Medulla oblongata (tissue), 1 donor: Measurements from ENCODE around the gene IGIP.

Experiments
- DNase-seq: peaks from one replicate; pipeline ENCODE4 v3.0.0-alpha.2; 2015; ENCODE audit errors: extremely low spot score

The IGIP gene

GRCh38 chr5:140111011-140111858 is 14.5 kb upstream of the IGIP start:
- no peak for DNase-seq

GRCh38 chr5:140111859-140112551 is 13.7 kb upstream of the IGIP start:
- no peak for DNase-seq

GRCh38 chr5:140112685-140113179 is 13.0 kb upstream of the IGIP start:
- no peak for DNase-seq

- DNase-seq = no peak
These were observed 12.5 kb upstream of the IGIP start for GRCh38 chr5:140113180-140113698.

- DNase-seq = peak; percentile 90
These were observed 12.0 kb upstream of the IGIP start, which contains the start of gene PURA for GRCh38 chr5:140113699-140114263. TSS of gene PURA (plus strand) at chr5:140114109. CDS start at chr5:140114182, 73 bp downstream.

- peak; percentile 42 for DNase-seq
These were observed 11.2 kb upstream of the IGIP start for GRCh38 chr5:140114341-140115185.

- DNase-seq = no peak
These were observed 10.6 kb upstream of the IGIP start for GRCh38 chr5:140115186-140115500.

GRCh38 chr5:140116716-140117115 is 9.0 kb upstream of the IGIP start:
- no peak for DNase-seq

GRCh38 chr5:140117523-140117922 is 8.2 kb upstream of the IGIP start:
- no peak for DNase-seq

- no peak for DNase-seq
These were observed 7.3 kb upstream of the IGIP start for GRCh38 chr5:140118302-140118936.

GRCh38 chr5:140126315-140127012 is 727 bp downstream of the IGIP start:
- no peak for DNase-seq

- no peak for DNase-seq
These were observed 2.6 kb downstream of the IGIP start for GRCh38 chr5:140128376-140128775.

- DNase-seq = no peak
These were observed 5.4 kb downstream of the IGIP start for GRCh38 chr5:140130949-140131733.

- no peak for DNase-seq
These were observed 6.3 kb downstream of the IGIP start for GRCh38 chr5:140131967-140132409.

- no peak for DNase-seq
These were observed 7.9 kb downstream of the IGIP start for GRCh38 chr5:140133514-140134167.

- no peak for DNase-seq
These were observed 8.7 kb downstream of the IGIP start for GRCh38 chr5:140134277-140134935.

- DNase-seq = no peak
These were observed 9.4 kb downstream of the IGIP start for GRCh38 chr5:140135127-140135526.

GRCh38 chr5:140136624-140137023 is 10.9 kb downstream of the IGIP start:
- DNase-seq = no peak
